Measurements from ENCODE around the gene UBE2G1.
"Not testable (repeated sequence)": the region's sequence is repeated elsewhere in the genome, so short reads cannot be mapped to it uniquely, and the experiment has no call there.

UBE2G1 gene

DNA sequence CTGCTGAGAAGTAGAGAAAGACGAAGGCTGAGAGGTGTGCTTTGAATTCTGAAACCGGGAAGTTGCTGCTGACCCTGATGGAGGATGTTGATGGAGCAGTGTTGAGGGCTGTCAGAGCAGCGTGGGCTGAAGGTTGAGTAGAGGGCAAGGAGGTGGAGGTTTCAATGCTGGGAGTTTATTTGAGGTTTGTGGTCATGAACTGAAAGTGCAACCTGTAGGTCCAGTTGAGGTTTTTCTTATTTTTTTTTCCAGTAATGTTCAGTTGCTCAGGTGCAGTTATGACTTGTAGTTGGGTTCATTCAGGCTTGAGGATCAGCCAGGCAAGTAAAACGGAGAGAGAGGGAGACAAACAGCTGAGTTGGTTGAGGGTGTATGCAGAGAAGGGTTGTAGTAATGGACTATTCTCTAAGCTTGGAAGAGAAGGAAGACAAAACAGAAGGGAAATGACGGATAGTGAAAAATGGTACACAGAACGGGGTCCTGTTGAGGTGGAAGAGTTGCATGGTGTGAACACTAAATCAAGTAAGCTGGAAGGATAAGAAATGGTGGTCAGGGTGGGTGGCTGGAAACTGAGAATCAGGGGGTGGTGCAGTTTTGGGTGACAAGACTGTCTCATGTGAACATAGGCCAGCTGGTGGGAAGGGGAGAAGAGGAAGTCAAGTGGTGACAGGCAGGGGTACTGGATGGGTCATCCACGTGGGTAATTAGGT is 8.7 kb upstream of the UBE2G1 start:
- peak; percentile 44 to 58 for DNase-seq (ENCODE audit: low read depth in 2 of 2)

GRCh38 chr17:4369557-4370230 is 3.2 kb upstream of the UBE2G1 start:
- no peak for DNase-seq (ENCODE audit: low read depth in 2 of 2)

DNA sequence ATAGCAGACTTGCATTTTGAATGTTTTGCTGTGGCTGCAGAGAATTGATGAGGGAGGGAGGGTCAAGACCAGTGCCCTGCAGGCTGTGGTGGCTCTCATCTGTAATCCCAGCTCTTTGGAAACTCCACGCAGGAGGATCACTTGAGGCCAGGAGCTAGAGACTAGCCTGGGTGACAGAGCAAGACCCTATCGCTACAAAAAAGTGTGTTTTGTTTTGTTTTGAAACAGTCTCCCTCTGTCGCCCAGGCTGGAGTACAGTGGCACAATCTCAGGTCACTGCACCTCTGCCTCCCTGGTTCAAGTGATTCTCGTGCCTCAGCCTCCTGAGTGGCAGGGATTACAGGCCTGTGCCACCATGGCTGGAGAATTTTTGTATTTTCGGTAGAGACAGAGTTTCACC is 1.9 kb upstream of the UBE2G1 start:
- no peak for DNase-seq (ENCODE audit: low read depth in 2 of 2)

DNA sequence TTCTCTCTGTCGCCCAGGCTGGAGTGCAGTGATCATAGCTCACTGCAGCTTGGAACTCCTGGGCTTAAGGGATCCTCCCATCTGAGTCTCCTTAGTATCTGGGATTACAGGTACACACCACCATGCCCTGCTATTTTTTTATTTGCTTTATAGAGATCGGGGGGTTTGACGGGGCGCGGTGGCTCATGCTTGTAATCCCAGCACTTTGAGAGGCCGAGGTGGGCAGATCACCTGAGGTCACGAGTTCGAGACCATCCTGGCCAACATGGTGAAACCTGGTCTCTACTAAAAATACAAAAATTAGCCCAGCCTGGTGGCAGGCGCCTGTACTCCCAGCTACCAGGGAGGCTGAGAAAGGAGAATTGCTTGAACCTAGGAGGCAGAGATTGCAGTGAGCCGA is 702 bp upstream of the UBE2G1 start:
- DNase-seq (ENCODE audit: low read depth in 2 of 2): not testable (repeated sequence)

DNA sequence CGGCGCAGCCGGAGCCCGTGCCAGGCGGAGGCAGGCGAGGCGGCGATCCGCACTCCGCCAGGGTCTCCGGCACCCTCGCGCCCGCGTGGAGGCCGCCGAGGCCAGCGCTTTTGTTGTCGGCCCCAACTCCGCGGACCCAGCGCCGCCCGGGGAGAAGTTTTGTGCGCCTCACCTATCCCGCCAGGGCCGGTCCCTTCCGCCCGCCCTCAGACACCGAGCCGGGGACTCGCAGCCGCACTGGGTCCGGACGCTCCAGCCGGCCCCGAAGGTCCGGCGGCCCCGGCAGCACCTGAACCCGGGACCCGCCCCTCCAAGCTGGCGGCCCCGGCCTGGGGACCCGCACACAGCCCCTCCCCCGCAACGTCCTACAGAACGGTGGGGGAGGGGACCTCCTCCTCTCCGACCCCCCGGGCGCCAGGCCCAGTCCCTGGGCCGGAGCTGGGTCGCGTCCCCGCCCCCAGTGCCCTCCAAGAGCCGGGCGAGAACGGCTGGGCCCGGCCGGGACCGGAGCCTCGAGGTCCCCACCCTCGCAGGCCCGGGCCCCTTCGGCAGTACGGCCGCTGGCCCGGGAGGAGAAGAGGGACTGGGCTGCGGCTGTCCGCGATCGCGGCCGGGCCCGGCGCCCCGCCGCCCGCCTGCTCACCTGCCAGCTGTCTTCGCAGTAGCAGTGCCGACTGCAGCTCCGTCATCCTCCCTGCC is 698 bp downstream of the UBE2G1 start:
- DNase-seq (ENCODE audit: low read depth in 2 of 2): peak; percentile 15 to 26

DNA sequence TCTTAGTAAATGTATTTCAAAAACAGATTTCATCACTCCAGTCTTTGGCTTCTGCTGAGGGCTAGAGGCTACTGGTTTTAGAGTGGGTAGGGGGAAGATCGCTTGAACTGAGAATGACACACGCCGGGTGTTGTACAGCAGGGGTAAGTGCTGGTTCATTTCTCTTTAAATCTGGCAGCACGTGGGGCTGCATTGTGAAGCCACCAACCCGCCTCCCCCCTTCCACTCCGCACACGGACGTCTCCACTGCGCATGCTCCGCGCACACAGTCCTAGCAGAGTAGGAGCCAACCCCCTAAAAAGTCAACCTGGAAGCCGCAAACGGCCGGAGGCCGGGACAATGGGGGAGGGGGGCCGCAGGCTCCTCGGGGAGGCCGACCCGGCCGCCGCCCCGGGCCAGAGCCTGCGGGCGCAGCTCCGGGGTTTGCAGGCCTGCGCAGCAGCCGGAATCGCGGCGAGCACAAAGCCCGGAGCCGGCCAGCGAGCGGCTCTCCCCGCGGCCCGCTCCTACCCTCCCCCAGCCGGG is 1.3 kb downstream of the UBE2G1 start:
- peak; percentile 77 to 85 for DNase-seq (ENCODE audit: low read depth in 2 of 2)

GRCh38 chr17:4364622-4365041 is 1.8 kb downstream of the UBE2G1 start:
- no peak for DNase-seq (ENCODE audit: low read depth in 2 of 2)

- no peak for DNase-seq (ENCODE audit: low read depth in 2 of 2)
Measured at GRCh38 chr17:4362141-4362540, 4.3 kb downstream of the UBE2G1 start.

GRCh38 chr17:4358154-4358553 is 8.3 kb downstream of the UBE2G1 start:
- no peak for DNase-seq (ENCODE audit: low read depth in 2 of 2)

DNA sequence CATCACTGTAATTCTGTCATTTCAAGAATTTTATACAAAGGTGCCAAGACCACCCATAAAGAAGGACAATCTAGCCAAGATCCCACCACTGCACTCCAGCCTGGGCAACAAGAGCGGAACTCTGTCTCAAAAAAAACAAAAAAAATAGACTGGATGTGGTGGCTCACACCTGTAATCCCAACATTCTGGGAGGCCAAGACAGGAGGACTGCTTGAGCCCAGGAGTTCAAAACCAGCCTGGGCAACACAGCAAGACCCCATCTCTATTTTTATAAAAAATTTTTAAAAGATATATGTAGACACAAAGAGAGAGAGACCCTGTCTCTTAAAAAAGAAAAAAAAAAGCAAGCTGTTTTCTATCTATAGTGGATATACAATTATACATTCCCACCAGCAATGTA is 8.8 kb downstream of the UBE2G1 start:
- no peak for DNase-seq (ENCODE audit: low read depth in 2 of 2)

- no peak for DNase-seq (ENCODE audit: low read depth in 2 of 2)
Measured at GRCh38 chr17:4357030-4357628, 9.3 kb downstream of the UBE2G1 start.

GRCh38 chr17:4354862-4355514 is 11.5 kb downstream of the UBE2G1 start:
- no peak for DNase-seq (ENCODE audit: low read depth in 2 of 2)

DNA sequence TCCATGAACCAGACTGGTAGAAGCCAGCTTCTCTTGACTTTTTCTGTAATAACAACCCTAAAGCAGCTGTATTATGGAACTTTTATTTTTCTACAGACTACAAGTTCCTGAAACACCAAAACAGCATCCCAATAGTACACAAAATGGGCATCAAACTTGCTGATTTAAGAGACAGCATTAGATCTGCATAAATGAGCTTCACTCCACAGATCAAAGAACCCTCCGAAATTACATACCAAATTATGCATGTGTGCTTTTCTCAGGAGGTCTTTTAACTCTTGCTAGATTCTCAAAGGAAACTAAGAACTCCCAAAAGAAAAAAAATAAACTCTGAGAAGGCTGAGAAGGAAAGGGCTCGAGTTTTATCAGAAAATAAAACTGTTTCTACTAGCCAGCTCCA is 12.3 kb downstream of the UBE2G1 start:
- no peak for DNase-seq (ENCODE audit: low read depth in 2 of 2)

DNA sequence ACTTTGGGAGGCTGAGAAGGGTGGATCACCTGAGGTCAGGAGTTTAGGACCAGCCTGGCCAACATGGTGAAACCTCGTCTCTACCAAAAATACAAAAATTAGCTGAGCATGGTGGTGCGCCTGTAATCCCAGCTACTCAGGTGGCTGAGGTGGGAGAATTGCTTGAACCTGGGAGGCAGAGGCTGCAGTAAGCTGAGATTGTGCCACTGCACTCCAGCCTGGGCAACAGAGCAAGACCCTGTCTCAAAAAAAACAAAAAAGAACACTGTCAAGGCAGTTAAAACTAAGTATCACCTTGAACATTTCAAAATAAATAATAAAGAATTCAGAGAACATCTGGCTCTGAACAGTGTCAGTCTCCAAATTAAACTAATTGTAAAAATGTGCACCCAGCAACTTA is 16.3 kb downstream of the UBE2G1 start:
- DNase-seq (ENCODE audit: low read depth in 2 of 2): not testable (repeated sequence)

DNA sequence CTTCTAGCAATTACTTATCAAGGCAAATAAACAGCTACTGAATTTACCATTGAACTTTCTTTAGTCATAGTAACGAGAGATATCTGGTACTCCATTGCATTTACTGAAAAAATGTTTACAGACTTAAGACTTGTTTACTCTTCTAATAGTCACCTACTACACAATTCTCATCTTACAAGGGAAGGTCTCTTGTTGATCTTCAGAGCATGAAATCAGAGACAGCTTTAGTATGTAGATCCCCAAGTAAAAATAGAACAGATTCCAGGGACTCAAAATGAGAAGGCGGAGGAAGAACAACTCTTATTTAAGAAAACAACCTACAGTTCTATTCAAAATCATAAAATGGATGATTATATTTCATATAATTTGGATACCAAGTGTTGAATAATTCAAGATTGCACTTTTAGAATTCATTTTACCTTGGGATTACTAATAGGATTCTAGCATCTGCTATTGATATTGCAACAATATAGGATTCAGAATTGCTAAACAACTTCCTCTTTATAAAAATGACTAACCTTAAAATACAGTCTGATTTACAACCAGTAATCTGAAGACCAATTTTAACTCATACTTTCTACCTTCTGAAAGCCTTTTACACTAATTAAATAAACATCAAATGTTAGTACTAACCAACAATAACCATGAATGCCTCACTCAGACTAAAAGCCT is 20.8 kb downstream of the UBE2G1 start:
- DNase-seq (ENCODE audit: low read depth in 2 of 2): no peak

DNA sequence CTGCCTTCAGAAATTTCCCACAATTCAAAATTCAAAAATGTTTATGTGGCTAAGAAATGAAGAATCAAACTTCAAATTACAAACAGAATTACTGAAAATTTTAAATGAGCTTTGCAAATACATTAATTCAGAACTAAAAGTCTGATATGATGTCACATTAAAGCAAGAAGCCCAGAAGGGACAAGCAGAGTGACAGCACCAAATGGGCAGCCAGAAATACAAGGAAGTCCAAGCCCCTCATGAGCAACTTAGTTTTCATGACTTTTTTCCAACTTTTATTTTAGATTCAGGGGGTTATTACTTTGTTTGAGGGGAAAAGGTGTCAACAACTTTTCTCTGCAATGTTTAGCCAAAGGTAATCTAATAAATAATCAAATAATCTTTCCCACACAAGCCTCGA is 21.5 kb downstream of the UBE2G1 start:
- DNase-seq (ENCODE audit: low read depth in 2 of 2): no peak

GRCh38 chr17:4342535-4342934 is 23.9 kb downstream of the UBE2G1 start:
- DNase-seq (ENCODE audit: low read depth in 2 of 2): no peak

DNA sequence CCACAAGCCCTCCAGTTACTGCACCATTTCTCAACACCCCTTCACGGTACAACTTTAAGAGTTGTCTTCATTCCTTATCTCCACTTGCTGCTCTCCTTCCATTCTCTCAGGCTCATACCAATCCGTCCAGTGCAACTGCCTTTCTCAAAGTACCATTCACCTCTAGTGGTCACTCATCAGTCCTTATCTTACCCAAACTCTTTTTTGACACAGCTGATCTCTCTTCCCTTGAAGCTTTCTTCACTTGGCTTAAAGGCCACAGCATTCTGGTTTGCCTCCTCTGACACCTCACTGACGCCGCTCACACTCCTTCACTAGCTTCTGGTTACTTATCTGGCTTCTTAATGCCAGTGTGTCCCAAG is 24.9 kb downstream of the UBE2G1 start:
- DNase-seq (ENCODE audit: low read depth in 2 of 2): no peak

DNA sequence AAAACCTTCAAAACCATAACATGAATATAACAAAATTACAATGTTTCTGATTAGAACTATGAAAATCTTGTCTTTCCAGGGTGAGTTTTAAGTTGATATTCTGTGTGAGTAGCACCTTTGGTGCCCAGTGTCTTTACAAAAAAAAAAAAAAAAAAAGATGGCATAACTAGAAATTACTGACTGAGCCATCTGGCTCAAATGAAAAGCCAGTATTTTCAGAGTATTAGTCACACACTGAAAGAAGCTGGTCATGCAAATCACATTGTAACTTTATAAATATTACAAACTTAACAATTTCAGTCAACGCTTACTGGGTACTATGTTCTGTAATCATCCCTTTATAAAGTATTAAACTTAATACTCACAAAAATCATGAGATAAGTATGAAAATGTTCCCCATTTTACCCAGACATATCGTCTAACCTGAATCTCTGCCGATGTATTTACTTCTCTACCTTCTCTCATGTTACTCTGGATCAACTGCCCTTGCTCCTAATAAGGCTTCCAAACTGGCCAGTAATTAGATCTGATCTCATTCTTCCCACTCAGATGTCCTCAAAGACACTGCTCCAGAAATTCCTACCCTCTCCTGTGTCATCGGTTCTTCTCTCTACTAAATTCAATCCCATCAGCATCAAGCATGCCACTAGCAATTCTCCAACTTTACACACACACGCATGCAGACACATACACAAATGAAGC is 25.4 kb downstream of the UBE2G1 start:
- DNase-seq (ENCODE audit: low read depth in 2 of 2): no peak

GRCh38 chr17:4334776-4335584 is 31.5 kb downstream of the UBE2G1 start:
- DNase-seq (ENCODE audit: low read depth in 2 of 2): no peak

Measured in stimulated activated CD4-positive, alpha-beta T cell treated with anti-CD3 and anti-CD28 coated beads, Interleukin-4, amount 100 ng/mL, for 48 hours (primary cell).